Spleen (tissue), 11 donors: ENCODE data around the gene TBL1XR1. TPM values are rescaled to one million over a fixed set of nuclear protein-coding genes. Genes with fewer than 3 reads are reported as not detected.

Source experiments
- DNase-seq: peaks from one replicate; pipeline ENCODE4 v3.0.0-alpha.2; 2020
- H3K27ac ChIP-seq, 8 donors: fragments of 200-600 bp; sonication (generic) in 7 of 8; 1 replicate in 4 of 8; 2 replicates in 4 of 8; pipeline versions ENCODE4 v1.5.0 to v1.8.0; 2016 to 2021; ENCODE audit warnings: inconsistent platforms in 4 of 8, mild to moderate bottlenecking in 4 of 8, moderate library complexity in 1 of 8
- H3K27me3 ChIP-seq, 7 donors: fragments of 200-600 bp; sonication (generic) in 6 of 7; replicated peaks in 1 of 7; 1 replicate in 4 of 7; 2 replicates in 3 of 7; pipeline versions ENCODE4 v1.5.0 to v1.8.0; 2016 to 2021; ENCODE audit warnings: inconsistent platforms in 3 of 7, mild to moderate bottlenecking in 1 of 7
- H3K36me3 ChIP-seq, 6 donors: fragments of 200-600 bp; sonication (generic) in 5 of 6; 1 replicate in 4 of 6; 2 replicates in 2 of 6; pipeline versions ENCODE4 v1.5.0 to v1.8.0; 2016 to 2021; ENCODE audit warnings: inconsistent platforms in 2 of 6
- H3K4me1 ChIP-seq, 6 donors: fragments of 200-600 bp; sonication (generic) in 5 of 6; 1 replicate in 3 of 6; 2 replicates in 3 of 6; pipeline versions ENCODE4 v1.5.0 to v1.8.0; 2016 to 2021; ENCODE audit warnings: inconsistent platforms in 3 of 6
- H3K4me3 ChIP-seq, 8 donors: fragments of 200-600 bp; sonication (generic) in 7 of 8; 1 replicate in 4 of 8; 2 replicates in 4 of 8; pipeline versions ENCODE4 v1.5.0 to v1.8.0; 2016 to 2021; ENCODE audit warnings: inconsistent platforms in 4 of 8, mild to moderate bottlenecking in 4 of 8, moderate library complexity in 2 of 8
- H3K9me3 ChIP-seq, 8 donors: fragments of 200-600 bp; sonication (generic) in 7 of 8; 1 replicate in 4 of 8; 2 replicates in 4 of 8; pipeline versions ENCODE4 v1.5.0 to v1.8.0; 2016 to 2021; ENCODE audit warnings: inconsistent platforms in 4 of 8
- POLR2A ChIP-seq, 3 donors: fragments of 450-650 bp; IDR thresholded peaks; one replicate each; pipeline ENCODE4 v1.5.1; 2017; ENCODE audit warnings: antibody characterized with exemption in 3 of 3, mild to moderate bottlenecking in 1 of 3
- POLR2AphosphoS5 ChIP-seq, 3 donors: sonication (generic); formaldehyde crosslinking; IDR thresholded peaks; one replicate each; pipeline ENCODE4 v1.5.1; 2017; ENCODE audit warnings: antibody characterized with exemption in 3 of 3
- whole genome bisulfite sequencing, 5 donors: extraction: QIAGEN DNeasy Blood & Tissue Kit in 3 of 5; methylation state at CpG; one replicate each; pipeline versions ENCODE4 v1.1.5 to v1.1.7; 2013 to 2018; 5-methylcytosine and 5-hydroxymethylcytosine counted together
- intact Hi-C: fragments of 100-400 bp; cut with DNase I; formaldehyde crosslinking; loops from one replicate; pipeline ENCODE4 v1.15.0; 2023; ENCODE audit warnings: low total_unique reads
- polyA plus RNA-seq, 3 donors: library from polyadenylated mRNA; stranded (reverse); fragments of 200-250 nt; gene quantifications; one replicate each; pipeline ENCODE4 v1.2.1, GENCODE V29; 2013
- total RNA-seq, 7 donors: library from RNA; depleted of rRNA in 3 of 7; stranded (reverse); fragments of >200 nt in 3 of 7; fragmentation: NEBNext Ultra II Directional in 4 of 7; extraction: Animal tissue kit (Norgen Biotek cat#: 25700) in 4 of 7; gene quantifications; one replicate each; pipeline versions ENCODE4 v1.1.0 to v1.2.1, GENCODE V29; 2016 to 2021
- TF ChIP-seq, protein P1 (sequence below), 11 experiments: fragments of 200-600 bp in 7 of 11; fragments of 450-650 bp in 4 of 11; sonication (generic) in 4 of 11; IDR thresholded peaks in 8 of 11; conservative IDR thresholded peaks in 3 of 11; 1 replicate in 7 of 11; 2 replicates in 4 of 11; pipeline versions ENCODE4 v1.4.0 to v1.8.0; 2016 to 2021; ENCODE audit warnings: antibody characterized with exemption in 11 of 11, inconsistent platforms in 4 of 11, mild to moderate bottlenecking in 1 of 11
- donor health status: healthy with polysubstance abuse.
- donor health status: DM: no; HTN: no; CAD: no; lungs with moderate emphysema.
- donor health status: DM: no; HTN: no; CAD: no.
- donor health status: Bipolar disorder and iron deficiency.
- donor health status: healthy.
- donor health status: DM: no; HTN: no; CAD: no.
- donor health status: DM: yes; HTN: yes; CAD: no.

The TBL1XR1 gene
- total and polyA plus RNA-seq, 10 donors, result 32.4 to 168 (median 97.2) TPM

GRCh38 chr3:177154733-177155132 is 42.5 kb downstream of the TBL1XR1 start:
- H3K27me3 ChIP-seq, result no peaks in the 10 kb centered on the region
- TF ChIP-seq, protein P1, sequence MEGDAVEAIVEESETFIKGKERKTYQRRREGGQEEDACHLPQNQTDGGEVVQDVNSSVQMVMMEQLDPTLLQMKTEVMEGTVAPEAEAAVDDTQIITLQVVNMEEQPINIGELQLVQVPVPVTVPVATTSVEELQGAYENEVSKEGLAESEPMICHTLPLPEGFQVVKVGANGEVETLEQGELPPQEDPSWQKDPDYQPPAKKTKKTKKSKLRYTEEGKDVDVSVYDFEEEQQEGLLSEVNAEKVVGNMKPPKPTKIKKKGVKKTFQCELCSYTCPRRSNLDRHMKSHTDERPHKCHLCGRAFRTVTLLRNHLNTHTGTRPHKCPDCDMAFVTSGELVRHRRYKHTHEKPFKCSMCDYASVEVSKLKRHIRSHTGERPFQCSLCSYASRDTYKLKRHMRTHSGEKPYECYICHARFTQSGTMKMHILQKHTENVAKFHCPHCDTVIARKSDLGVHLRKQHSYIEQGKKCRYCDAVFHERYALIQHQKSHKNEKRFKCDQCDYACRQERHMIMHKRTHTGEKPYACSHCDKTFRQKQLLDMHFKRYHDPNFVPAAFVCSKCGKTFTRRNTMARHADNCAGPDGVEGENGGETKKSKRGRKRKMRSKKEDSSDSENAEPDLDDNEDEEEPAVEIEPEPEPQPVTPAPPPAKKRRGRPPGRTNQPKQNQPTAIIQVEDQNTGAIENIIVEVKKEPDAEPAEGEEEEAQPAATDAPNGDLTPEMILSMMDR (IDR thresholded peaks at IDR 0.05 in 8 of 11, conservative IDR thresholded peaks at IDR 0.05 in 3 of 11), result no peak
- TF ChIP-seq POLR2AphosphoS5 (IDR thresholded peaks at IDR 0.05) (no peak), POLR2A (IDR thresholded peaks at IDR 0.05) (no peak)
- no peak overlapping the region for H3K4me3 ChIP-seq
- H3K36me3 ChIP-seq, result peaks cover 0 to 3% (median 0%) of the 10 kb centered on the region in 6 donors
- intact Hi-C loops, result no loop called here
- H3K4me1 ChIP-seq, result peaks cover 5 to 89% (median 50%) of the 10 kb centered on the region in 6 donors
- H3K27ac ChIP-seq, result no peak overlapping the region
- no peaks in the 10 kb centered on the region for H3K9me3 ChIP-seq
- DNase-seq, result no peak
- 91 to 95% (median 93%) methylated on average over 3 of the region's 3 CpGs for WGBS, 5 donors

DNA sequence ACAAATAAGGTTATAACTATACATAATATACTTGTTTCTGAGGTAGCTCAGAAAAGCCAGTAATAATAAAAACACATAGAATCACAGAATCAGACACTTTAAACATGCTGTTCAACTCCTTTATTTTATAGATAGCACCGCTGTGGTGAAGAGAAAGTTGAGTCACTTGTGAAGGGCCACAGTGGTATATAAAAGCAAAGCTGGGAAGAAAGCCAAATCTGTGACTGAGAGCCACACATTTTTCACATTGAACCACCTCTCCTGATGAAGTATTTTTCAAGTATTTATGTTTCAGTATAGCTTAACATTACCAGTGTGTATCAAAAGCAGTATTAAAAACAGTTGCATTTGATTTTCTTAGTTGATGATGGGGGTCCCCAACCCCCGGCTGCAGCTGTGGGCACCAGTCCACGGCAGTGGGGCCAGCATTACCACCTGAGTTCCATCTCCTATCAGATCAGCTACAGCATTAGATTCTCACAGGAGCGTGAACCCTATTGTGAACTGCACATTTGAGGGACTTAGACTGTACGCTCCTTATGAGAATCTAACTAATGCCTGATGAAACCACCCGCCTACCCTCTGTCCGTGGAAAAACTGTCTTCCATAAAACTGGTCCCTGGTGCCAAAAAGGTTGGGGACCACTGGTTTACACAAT is 46.2 kb downstream of the TBL1XR1 start:
- no peaks in the 10 kb centered on the region for H3K27me3 ChIP-seq
- no peak for TF ChIP-seq POLR2AphosphoS5 (IDR thresholded peaks at IDR 0.05)
- TF ChIP-seq, protein P1 (IDR thresholded peaks at IDR 0.05 in 8 of 11, conservative IDR thresholded peaks at IDR 0.05 in 3 of 11), result no peak
- no peak for TF ChIP-seq POLR2A (IDR thresholded peaks at IDR 0.05)
- no peaks in the 10 kb centered on the region for H3K36me3 ChIP-seq
- H3K9me3 ChIP-seq, result no peaks in the 10 kb centered on the region
- intact Hi-C loops, result no loop called here
- no peak for DNase-seq
- H3K4me3 ChIP-seq, result no peak overlapping the region
- peak overlapping the region in 2 of 8 donors; percentile 0 to 21 for H3K27ac ChIP-seq
- WGBS, 5 donors, result 63 to 69% (median 68%) methylated on average over 7 of the region's 7 CpGs
- peaks cover 11 to 98% (median 62%) of the 10 kb centered on the region in 6 donors for H3K4me1 ChIP-seq

- Histone ChIP-seq H3K27ac (peak overlapping the region in 1 of 8 donors; percentile 12), H3K4me3 (no peak overlapping the region), H3K36me3 (no peaks in the 10 kb centered on the region), H3K27me3 (no peaks in the 10 kb centered on the region), H3K9me3 (no peaks in the 10 kb centered on the region), H3K4me1 (peaks cover 15 to 100% (median 67%) of the 10 kb centered on the region in 6 donors)
- TF ChIP-seq, protein P1 (IDR thresholded peaks at IDR 0.05 in 8 of 11, conservative IDR thresholded peaks at IDR 0.05 in 3 of 11), result no peak
- TF ChIP-seq POLR2A (IDR thresholded peaks at IDR 0.05) (no peak), POLR2AphosphoS5 (IDR thresholded peaks at IDR 0.05) (no peak)
- WGBS, 5 donors, result 60 to 79% (median 68%) methylated on average over 3 of the region's 3 CpGs
- no peak for DNase-seq
- intact Hi-C loops, result no loop called here
Measured at GRCh38 chr3:177150218-177150916, 46.9 kb downstream of the TBL1XR1 start.

GRCh38 chr3:177149106-177149505 is 48.2 kb downstream of the TBL1XR1 start:
- Histone ChIP-seq H3K27ac (no peak overlapping the region), H3K9me3 (no peaks in the 10 kb centered on the region), H3K36me3 (no peaks in the 10 kb centered on the region), H3K4me3 (no peak overlapping the region), H3K4me1 (peaks cover 24 to 100% (median 74%) of the 10 kb centered on the region in 6 donors), H3K27me3 (no peaks in the 10 kb centered on the region)
- TF ChIP-seq POLR2AphosphoS5 (IDR thresholded peaks at IDR 0.05) (no peak), POLR2A (IDR thresholded peaks at IDR 0.05) (no peak)
- TF ChIP-seq, protein P1 (IDR thresholded peaks at IDR 0.05 in 8 of 11, conservative IDR thresholded peaks at IDR 0.05 in 3 of 11), result no peak
- 96 to 98% (median 98%) methylated on average over 3 of the region's 3 CpGs for WGBS, 5 donors
- intact Hi-C loops, result no loop called here
- no peak for DNase-seq
